Activated B cell treated with CpG ODN at 0.5 μM for 24 hours (primary cell): ENCODE data around the gene KASH5. TPM values are rescaled to one million over a fixed set of nuclear protein-coding genes. Genes with fewer than 3 reads are reported as not detected.

ENCODE experiments used
- ATAC-seq: fragments of 200-7000 bp; cut with Tn5 transposase; one replicate; pipeline ENCODE4 v1.10.0; 2021; ENCODE audit warnings: low read depth, mild to moderate bottlenecking, moderate library complexity
- CTCF ChIA-PET: fragments of 350-600 bp; sonication (Branson Sonifier 250); formaldehyde crosslinking; loops from one replicate; lab custom pipeline; 2021; ENCODE audit warnings: antibody characterized with exemption; lab: Charles Lee
- POLR2A ChIA-PET: fragments of 350-600 bp; sonication (Branson Sonifier 250); formaldehyde crosslinking; loops from one replicate; lab custom pipeline; 2021; ENCODE audit warnings: antibody characterized with exemption; lab: Charles Lee
- DNase-seq: peaks from one replicate; pipeline ENCODE4 v3.0.0; 2022
- H3K27ac Mint-ChIP-seq: one replicate; pipeline ENCODE4 v1.8.0; 2020; ENCODE audit warnings: mixed read lengths
- H3K27me3 Mint-ChIP-seq: one replicate; pipeline ENCODE4 v1.8.0; 2021; ENCODE audit warnings: mixed read lengths
- H3K36me3 Mint-ChIP-seq: one replicate; pipeline ENCODE4 v1.8.0; 2021; ENCODE audit warnings: low read depth, mixed read lengths
- H3K4me1 Mint-ChIP-seq: one replicate; pipeline ENCODE4 v1.8.0; 2021; ENCODE audit warnings: mixed read lengths
- H3K4me3 Mint-ChIP-seq: one replicate; pipeline ENCODE4 v1.8.0; 2020; ENCODE audit warnings: mild to moderate bottlenecking, mixed read lengths
- H3K9me3 Mint-ChIP-seq: one replicate; pipeline ENCODE4 v1.8.0; 2020; ENCODE audit warnings: mixed read lengths
- CTCF ChIP-seq: fragments of 200-600 bp; IDR thresholded peaks from one replicate; pipeline ENCODE4 v1.8.0; 2022; ENCODE audit warnings: antibody characterized with exemption, mild to moderate bottlenecking
- intact Hi-C: fragments of 100-400 bp; cut with micrococcal nuclease; formaldehyde crosslinking; loops from one replicate; pipeline ENCODE4 v1.15.1; 2024
- total RNA-seq: library from RNA; stranded (reverse); gene quantifications from 2 replicates; pipeline ENCODE4 v1.2.3, GENCODE V29; 2022

Gene KASH5
- total RNA-seq, result 0.62 and 0.66 TPM in 2 replicates

GRCh38 chr19:49387936-49388372 is at the start of gene KASH5:
TSS of gene KASH5 (plus strand) at chr19:49388249. CDS start at chr19:49390884, 2,635 bp downstream.
- ATAC-seq, result peak; percentile 46
- H3K27me3 Mint-ChIP-seq, result no peaks in the 10 kb centered on the region
- DNase-seq, result peak; percentile 75
- H3K4me1 Mint-ChIP-seq, result peaks cover 46% of the 10 kb centered on the region
- intact Hi-C loops, result no loop called here
- H3K4me3 Mint-ChIP-seq, result peak within 1 kb of the TSS; percentile 78
- POLR2A ChIA-PET, result interaction anchor here (0.6 to 5.9 kb wide), 14 partner anchors 9 to 294 kb away, joined by 3 to 96 read pairs (median 4); partner anchors contain the start of genes ALDH16A1, CD37, DKKL1 and PIH1D1
- TF ChIP-seq CTCF, result no peak
- H3K36me3 Mint-ChIP-seq, result no peaks in the 10 kb centered on the region
- H3K27ac Mint-ChIP-seq, result peak within 1 kb of the TSS; percentile 86
- CTCF ChIA-PET, result no interaction called here
- H3K9me3 Mint-ChIP-seq, result no peaks in the 10 kb centered on the region

GRCh38 chr19:49338691-49339300 is 49.3 kb upstream of the KASH5 start:
- no peak for TF ChIP-seq CTCF
- Mint-ChIP-seq H3K4me3 (peak overlapping the region; percentile 100), H3K27me3 (no peaks in the 10 kb centered on the region), H3K9me3 (no peaks in the 10 kb centered on the region), H3K4me1 (peaks cover 85% of the 10 kb centered on the region), H3K36me3 (peaks cover 77% of the 10 kb centered on the region), H3K27ac (peak overlapping the region; percentile 100)
- DNase-seq (peak; percentile 57), ATAC-seq (peak; percentile 12)
- intact Hi-C loops, result loop anchor here (10.0 kb wide), 2 partner anchors 556 to 1006 kb away; partner anchors contain the start of gene IL4I1
- CTCF ChIA-PET, result interaction anchor here (1.5 to 3.0 kb wide), 2 partner anchors 50 to 52 kb away, joined by 3 to 7 read pairs; no protein-coding TSS in a partner anchor
- POLR2A ChIA-PET, result interaction anchor here (0.6 to 19.9 kb wide), 12 partner anchors 11 to 157 kb away, joined by 3 to 757 read pairs (median 23); partner anchors contain the start of genes ALDH16A1, CD37, KASH5 and PIH1D1

- peaks cover 74% of the 10 kb centered on the region for H3K36me3 Mint-ChIP-seq
- H3K27me3 Mint-ChIP-seq, result no peaks in the 10 kb centered on the region
- peak overlapping the region; percentile 100 for H3K27ac Mint-ChIP-seq
- ChIA-PET POLR2A (interaction anchor here (0.6 to 19.9 kb wide), 31 partner anchors 12 to 301 kb away, joined by 3 to 757 read pairs (median 8); partner anchors contain the start of genes ALDH16A1, CD37, DKKL1 and KASH5), CTCF (interaction anchor here (0.6 to 3.0 kb wide), 6 partner anchors 13 to 72 kb away, joined by 3 to 7 read pairs (median 5); no protein-coding TSS in a partner anchor)
- H3K4me3 Mint-ChIP-seq, result peak overlapping the region; percentile 100
- DNase-seq (peak; percentile 35), ATAC-seq (no peak)
- no peak for TF ChIP-seq CTCF
- intact Hi-C loops, result loop anchor here (1.0 to 10.0 kb wide), 8 partner anchors 11 to 1005 kb away; partner anchors contain the start of genes ALDH16A1, DKKL1 and IL4I1
- H3K4me1 Mint-ChIP-seq, result peaks cover 81% of the 10 kb centered on the region
- no peaks in the 10 kb centered on the region for H3K9me3 Mint-ChIP-seq
Observed at GRCh38 chr19:49339301-49340068, 48.6 kb upstream of the KASH5 start.

- POLR2A ChIA-PET, result interaction anchor here (0.5 to 19.9 kb wide), 43 partner anchors 12 to 534 kb away, joined by 3 to 757 read pairs (median 6); partner anchors contain the start of genes ALDH16A1, CD37, DKKL1 and KASH5
- ATAC-seq (peak; percentile 72), DNase-seq (peak; percentile 93)
- Mint-ChIP-seq H3K4me1 (peaks cover 83% of the 10 kb centered on the region), H3K36me3 (peaks cover 79% of the 10 kb centered on the region), H3K4me3 (peak overlapping the region; percentile 80), H3K27me3 (no peaks in the 10 kb centered on the region), H3K9me3 (no peaks in the 10 kb centered on the region), H3K27ac (peak overlapping the region; percentile 93)
- no peak for TF ChIP-seq CTCF
- CTCF ChIA-PET, result interaction anchor here (0.6 to 3.0 kb wide), 7 partner anchors 14 to 74 kb away, joined by 3 to 7 read pairs (median 4); no protein-coding TSS in a partner anchor
- intact Hi-C loops, result loop anchor here (1.0 to 2.0 kb wide), 6 partner anchors 12 to 113 kb away; partner anchors contain the start of genes ALDH16A1 and DKKL1
Observed at GRCh38 chr19:49340069-49340864, 47.8 kb upstream of the KASH5 start.
